HG03354 (cell line): Measurements from ENCODE around the gene ADCY9.
"Not testable (repeated sequence)": the region's sequence is repeated elsewhere in the genome, so short reads cannot be mapped to it uniquely, and the experiment has no call there.

ENCODE experiments used
- ATAC-seq: cut with Tn5 transposase; IDR thresholded peaks from one replicate; pipeline ENCODE4 v1.9.1; 2021; ENCODE audit warnings: mild to moderate bottlenecking; ENCODE audit not compliant: unreplicated experiment, poor library complexity, severe bottlenecking

ADCY9 gene

DNA sequence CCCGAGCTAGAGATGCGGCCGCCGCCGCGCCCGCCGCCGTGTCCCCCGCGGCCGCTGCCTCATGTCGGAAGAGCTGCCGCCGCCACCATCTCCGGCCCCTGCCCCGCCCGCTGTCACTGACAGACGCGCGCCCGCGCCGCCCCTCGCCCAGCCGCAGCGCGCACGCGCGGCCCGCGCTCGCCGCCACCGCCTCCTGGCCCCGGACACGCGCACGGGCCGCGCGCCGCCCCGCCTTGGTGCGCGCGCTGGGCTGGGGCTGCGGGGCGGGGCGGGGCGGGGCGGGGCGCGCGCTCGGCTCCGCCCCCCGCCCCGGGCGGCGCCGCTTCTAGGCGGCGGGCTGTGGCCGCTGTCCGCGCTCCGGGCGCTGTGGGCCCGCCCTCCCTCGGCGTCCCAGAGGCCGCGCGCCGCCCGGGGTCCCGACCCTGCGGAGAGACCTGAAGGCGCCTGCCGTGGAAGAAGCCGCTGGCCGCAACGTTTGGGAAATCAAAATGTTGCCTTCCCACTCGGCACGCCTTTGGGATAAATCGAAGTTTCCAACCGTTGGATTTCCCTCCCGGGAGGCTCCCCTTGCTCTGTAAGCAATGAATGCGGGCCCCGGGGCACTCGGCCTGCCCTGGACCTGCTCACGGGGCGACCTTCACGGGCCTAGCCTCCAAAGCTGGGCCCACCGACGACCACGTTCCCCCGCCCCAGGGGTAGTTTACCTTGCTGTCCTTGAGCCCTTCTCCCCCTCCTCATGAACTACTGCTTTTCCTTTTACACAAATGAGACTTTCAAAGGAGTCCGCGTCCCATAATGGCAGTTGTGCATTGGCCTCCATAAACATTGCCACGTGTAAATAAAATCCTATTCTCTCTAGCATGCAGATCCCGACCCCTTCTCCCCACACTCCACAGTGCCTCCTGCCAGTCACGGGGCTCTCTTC, at the start of gene ADCY9:
Gene ADCY9, minus strand, starts transcription at position 118 of the 925 bp plus-strand sequence. CDS start 1,000 bp downstream, outside the sequence.
- ATAC-seq, result peak; percentile 75

DNA sequence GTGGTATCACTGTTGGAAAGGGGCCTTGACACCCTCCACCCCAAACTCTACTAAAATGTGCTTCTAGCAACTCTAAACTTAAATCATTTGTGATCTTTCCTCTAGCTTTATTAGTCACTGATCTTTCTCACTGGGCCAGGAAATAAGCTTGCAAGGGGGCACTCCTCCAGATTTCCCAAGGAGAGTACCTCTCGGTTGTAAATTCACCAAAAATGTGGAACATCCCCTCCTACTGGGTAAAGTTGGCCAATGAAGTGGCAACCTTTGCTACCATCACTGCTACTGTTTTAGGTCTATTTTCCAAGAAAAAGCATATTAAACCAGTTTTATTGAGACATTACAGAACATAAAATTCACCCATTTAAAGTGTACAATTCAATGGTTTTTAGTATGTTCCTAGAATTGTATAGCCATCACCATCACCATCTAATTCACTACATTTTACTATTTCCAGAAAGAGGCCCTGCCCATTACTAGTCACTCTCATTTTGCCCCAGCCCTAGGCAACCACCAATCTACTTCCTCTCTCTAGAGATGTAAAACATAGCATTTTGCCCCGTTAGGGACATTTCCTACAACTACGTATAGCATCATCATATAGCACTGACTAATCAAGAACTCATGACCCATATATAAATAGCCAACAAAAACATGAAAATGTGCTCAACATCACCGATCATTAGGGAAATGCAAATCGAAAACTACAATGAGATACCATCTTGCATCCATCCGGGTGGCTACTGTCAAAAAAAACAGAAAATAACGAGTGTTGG, 44.6 kb upstream of the ADCY9 start:
- no peak for ATAC-seq

DNA sequence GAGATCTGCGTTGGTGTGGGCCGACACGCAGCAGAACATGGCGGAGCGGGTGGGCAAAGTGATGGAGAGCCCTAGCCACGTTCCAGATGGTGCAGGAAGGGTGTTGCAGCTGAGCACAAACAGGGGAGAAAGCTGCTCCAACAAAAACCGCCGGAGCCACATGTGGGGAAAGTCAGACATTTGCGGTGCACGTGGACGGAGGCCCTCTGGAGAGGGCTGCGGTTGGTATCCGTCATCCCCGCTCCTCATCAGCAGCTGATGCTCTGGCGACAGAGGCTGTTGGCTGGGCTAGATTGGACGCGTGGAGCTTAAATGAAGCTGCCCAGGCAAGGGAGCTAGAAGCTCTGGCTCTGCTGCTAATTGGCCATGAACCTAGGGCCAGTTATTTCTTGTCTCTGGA, 43.5 kb upstream of the ADCY9 start:
- ATAC-seq, result no peak

DNA sequence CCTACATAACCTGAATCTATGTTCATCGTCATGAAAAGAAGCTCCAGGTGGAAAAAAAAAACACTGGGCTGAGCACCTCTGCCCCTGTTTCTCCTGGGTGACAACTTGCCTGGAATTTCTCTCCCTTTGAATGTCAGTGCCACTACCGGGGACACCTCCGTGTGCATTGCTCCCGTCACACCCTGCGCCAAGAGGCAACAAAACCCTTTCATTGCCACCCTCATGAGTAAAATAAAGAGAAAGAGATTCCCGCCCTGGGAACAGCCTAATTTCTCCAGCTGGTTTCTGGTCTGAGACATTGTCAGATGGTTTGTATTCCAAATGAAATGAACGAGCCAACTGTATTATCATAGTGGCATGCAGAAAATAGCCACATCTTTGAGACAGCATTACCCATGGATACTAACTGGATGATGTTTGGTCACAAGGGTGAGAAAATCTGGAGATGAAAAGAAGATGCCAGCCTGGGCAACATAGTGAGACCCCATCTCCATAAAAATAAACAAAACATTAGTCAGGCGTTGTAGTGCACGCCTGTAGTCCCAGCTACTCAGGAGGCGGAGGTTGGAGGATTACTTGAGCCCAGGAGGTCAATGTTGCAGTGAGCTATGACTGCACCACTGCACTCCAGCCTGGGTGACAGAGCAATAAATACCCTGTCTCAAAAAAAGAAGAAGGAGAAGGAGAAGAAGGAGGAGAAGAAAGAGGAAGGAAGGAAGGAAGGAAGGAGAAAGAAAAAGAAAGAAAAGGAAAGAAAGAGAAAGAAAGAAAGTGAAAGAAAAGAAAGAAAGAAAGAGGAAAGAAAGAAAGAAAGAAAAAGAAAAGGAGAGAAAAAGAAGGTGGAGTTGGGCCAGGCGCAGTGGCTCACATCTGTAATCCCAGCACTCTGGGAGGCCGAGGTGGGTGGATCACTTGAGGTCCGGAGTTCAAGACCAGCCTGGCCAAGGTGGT, 42.2 kb upstream of the ADCY9 start:
- ATAC-seq, result no peak

DNA sequence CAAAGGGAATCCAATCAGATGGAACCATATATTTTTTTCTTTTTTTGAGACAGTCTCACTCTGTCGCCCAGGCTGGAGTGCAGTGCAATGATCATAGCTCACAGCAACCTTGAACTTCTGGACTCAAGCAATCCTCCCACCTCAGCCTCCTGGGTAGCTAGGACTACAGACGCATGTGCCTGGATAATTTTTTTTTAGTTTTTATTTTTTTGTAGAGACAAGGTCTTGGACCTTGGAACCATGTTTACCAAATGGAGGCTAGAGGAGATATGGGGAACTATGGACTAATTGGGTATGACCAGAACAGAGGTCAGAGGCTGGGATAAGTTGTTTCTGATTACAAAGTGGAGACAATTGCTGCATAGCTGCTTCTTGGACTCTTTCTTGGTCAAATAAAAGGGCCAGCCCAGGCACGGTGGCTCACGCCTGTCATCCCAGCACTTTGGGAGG, 41.2 kb upstream of the ADCY9 start:
- ATAC-seq, result no peak

DNA sequence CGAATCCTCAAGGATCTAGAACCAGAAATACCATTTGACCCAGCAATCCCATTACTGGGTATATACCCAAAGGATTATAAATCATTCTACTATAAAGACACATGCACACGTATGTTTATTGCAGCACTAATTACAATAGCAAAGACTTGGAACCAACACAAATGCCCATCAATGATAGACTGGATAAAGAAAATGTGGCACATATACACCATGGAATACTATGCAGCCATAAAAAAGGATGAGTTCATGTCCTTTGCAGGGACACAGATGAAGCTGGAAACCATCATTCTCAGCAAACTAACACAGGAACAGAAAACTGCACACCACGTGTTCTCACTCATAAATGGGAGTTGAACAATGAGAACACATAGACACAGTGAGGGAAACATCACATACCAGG, 40.3 kb upstream of the ADCY9 start:
- not testable (repeated sequence) for ATAC-seq

DNA sequence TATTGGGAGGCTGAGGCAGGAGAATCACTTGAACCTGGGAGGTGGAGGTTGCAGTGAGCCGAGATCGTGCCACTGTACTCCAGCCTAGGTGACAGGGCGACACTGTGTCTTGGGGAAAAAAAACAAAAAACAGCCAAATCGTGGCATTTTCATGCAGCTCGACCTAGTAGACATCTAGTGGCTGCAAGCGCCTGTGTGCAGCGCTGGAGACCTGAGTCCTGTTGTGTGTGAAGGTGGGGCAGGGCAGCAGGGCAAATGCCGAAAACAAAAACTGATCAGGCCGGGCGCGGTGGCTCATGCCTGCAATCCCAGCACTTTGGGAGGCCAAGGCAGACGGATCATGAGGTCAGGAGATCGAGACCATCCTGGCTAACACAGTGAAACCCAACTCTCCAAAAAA, 37.1 kb upstream of the ADCY9 start:
- not testable (repeated sequence) for ATAC-seq

DNA sequence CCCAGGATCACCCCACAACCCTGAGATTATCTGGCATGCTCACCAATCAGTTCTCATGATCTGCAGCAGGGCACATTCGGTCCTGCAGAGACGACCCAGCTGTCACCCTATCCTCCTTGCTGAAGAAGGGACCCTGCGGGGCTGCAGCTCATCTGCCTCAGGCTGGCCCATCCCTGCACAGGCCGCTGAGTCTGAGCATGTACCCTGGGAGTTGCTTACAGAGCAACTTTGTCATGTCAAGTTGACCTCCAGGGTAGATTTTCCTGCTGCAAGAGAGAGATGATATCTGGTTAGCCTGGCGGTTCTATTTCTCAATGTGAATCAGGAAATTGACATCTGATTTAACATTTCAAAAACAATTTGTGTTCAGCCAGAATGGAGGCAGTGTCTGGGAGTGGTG, 36.0 kb upstream of the ADCY9 start:
- ATAC-seq, result no peak

DNA sequence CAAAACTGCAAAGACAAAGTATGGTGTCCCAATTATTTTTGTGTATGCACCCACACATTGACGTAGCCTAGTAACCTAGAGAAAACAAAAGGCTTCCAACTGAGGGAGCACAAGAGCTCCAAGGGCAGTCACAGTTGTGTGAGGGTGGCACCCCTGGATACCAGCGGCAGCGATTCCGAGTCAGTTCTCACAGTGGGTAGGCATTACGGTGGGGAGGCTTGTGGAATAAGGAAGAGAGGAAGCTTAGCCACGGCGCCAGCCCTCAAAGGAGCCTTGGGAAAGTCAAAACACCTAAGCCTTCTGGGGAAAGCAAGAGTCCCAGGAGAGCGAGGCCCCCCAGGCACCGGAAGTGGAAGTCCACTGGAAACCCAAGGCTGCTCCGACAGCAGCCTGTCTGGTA, 31.0 kb upstream of the ADCY9 start:
- ATAC-seq, result no peak

DNA sequence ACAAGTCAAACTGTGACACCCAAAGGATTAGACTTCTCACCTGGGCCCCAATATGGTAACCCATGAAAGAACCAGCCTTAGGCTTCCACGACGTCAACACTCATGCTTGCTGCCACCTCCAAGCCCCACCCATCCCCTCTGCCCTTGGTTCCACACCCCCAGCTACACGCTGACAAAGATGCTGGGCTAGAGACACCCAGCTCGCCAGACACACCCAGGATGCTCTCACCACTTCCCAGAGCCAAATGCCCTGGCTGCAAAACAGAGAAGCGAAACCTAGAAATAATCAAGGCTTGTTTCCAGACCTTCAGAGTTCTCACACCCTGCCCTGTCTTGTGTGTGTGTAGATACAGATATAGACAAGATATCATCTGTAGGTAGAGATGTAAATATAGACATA, 26.0 kb upstream of the ADCY9 start:
- ATAC-seq, result no peak

DNA sequence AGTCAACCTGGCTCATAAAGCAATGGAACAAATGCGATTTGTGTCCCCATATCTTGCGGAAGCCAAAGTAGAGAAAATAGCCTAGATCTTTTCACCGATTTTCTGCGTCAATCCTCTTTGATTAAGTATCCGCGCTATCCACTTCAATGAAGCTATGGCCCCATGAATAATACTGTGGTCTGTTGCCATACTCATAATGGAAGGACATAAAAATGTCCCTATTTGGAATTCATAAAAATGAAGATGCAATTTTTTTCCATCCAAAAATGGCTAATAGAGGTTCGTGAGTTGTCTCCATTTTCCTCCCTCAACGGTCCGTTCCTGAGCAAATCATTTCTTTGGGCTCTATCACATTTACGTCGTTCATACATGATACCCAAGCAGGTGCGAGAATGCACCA, 25.4 kb upstream of the ADCY9 start:
- no peak for ATAC-seq

DNA sequence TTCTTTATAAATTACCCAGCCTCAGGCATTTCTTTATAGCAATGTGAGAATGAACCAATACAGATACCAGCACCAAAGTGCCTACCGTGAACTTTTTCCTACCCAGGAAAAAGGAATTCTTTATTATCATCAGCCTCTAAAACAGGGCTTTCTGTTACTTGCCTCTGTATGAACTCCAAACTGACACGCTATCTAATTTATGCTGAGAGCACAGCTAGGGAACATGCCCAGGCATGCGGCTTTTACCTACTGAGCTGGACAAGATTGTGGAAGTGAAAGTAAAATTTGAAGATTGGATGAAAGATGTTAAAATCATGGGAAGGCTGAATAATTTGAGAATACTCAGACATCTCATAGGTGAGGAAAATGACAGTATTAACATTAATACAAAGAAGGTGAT, 24.4 kb upstream of the ADCY9 start:
- no peak for ATAC-seq

DNA sequence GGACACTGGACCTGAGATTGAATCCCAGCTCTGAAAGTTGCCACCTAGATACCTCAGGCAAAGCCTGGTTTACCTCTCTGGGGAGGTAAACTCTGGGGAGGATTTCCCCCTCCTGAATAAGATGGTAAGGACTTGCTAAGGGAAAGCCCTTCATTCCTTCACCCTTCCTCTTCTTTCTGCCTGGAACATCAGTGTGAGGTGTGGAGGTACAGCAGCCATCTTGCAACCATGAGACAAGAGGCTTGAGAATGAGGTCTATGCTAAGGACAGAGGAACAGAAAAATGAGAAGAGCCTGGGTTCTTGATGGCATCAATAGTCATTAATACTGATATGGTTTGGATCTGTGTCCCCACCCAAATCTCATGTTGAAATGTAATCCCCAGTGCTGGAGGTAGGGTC, 23.7 kb upstream of the ADCY9 start:
- no peak for ATAC-seq

DNA sequence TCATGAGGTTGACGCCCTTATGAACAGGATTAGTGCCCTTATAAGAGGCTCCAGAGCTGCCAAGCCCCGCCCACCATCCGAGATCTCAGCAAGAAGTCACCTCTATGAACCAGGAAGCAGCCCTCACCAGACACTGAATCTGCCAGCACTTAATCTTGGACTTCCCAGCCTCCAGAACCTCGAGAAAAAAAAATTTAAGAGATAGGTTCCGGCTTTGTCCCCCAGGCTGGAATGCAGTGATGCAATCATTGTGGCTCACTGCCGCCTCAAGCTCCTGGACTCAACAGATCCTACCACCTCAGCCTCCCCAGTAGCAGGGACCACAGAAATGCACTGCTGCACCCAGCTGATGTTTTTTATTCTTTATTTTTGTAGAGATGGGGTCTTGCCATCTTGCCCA, 22.5 kb upstream of the ADCY9 start:
- ATAC-seq, result no peak

DNA sequence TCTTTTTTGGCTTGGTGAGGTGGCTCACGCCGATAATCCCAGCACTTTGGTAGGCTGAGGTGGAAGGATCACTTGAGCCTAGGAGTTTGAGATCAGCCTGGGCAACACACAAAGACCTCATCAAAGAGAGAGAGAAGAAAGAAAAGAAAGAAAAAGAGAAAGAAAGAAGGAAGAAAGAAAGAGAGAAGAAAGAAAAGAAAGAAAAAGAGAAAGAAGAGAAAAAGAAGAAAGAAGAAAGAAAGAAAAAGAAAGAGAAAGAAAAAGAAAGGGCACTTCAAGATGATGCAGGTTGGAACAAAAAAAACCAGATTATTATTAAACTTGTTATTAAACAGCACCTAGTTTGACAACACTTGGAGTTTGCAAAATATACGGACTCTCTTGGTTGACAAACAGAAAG, 21.2 kb upstream of the ADCY9 start:
- ATAC-seq, result no peak

DNA sequence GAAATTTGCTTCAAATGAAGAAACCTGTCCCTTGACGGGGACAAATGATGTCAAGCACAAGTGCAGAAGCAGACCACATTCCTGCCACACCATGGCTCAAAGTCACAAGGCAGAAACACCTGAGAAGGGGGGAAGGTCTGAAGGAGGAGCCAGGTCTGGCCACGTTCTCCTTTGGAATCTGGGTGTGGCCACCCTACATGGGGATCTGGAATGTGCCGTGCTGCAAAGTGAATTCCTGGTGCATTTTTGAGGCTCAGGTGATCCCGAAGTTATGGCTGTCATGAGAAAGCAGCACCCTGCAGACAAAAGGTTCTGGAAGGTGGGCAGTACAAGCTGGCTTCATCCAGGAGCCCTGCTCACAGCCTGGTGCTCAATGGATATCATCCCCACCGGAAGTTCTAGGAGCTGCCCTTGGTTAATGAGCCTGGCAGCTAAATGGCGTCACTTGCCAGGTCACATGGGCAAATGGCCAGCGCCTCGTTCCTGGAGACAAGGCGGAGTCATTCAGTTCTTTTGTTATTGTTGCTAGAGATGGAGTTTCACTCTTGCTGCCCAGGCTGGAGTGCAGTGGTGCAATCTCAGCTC, 20.1 kb upstream of the ADCY9 start:
- ATAC-seq, result no peak

DNA sequence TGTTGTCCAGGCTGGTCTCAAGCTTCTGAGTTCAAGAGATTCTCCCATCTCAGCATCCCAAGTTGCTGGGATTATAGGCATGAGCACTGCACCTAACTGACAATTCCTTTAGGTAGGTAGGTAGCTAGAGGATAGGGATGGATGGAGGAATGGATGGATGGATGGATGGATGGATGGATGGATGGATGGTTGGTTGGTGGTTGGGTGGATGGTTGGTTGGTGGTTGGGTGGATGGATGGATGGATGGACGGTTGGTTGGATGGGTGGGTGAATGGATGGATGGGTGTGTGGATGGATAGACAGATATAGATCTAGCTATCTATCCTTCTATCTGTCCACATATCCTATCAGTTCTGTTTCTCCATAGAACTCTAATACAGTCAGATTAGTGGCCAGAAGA, 19.3 kb upstream of the ADCY9 start:
- no peak for ATAC-seq

DNA sequence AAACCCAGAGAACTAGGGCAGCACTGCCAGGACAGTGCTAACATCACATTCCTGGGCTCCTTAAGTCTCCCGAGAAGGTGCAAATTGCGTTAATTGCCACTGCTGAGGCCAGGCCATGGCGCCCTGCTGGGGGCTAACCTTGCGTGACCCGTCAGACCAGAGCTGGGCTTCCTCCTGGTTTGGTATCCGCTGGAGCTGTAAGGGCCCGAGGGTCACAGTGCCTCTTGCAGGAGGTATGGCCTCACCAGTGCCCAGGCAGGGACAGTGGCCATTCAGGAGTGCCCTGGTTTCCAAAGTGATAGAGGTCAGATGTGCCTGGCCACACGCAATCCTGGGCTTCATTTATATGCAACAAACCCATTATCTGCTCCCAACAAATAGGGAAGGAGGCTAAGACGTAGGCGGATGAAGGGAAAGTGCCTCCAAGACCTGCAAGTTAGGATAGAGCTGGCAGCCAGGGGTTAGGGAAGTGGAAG, 17.7 kb upstream of the ADCY9 start:
- ATAC-seq, result no peak

DNA sequence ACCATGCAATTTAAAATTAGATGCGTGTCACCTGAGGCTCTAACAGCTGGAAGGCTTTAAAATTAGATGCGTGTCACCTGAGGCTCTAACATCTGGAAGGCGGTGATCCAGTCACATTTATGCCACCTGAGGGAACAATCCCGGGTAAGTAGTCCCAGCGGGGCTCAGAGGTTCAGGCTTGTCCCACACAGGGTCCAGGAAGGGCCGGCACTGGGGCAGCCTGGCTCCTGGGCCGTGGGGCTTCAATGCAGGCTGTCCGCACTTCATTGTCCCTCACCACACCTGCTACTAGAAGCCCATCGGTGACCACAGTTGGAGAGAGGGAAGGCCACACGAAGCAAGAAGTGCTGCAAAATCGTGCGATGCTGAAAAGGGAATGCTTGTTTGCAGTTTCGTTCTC, 15.4 kb upstream of the ADCY9 start:
- ATAC-seq, result no peak
